ENCODE results near the gene RAB3IL1.

- TF ChIP-seq CTCF (conservative IDR thresholded peaks at IDR 0.05 in 1 of 2, IDR thresholded peaks at IDR 0.05 in 1 of 2; ENCODE audit: low read depth in 1 of 2, low read length in 2 of 2), result no peak
- no peak for TF ChIP-seq EZH2 (IDR thresholded peaks at IDR 0.05; ENCODE audit: low read length, missing control alignments)
These were observed 9.3 kb downstream of the RAB3IL1 start for GRCh38 chr11:61907871-61908729.
